Choroid plexus epithelial cell (primary cell): ENCODE results near the gene PPP6R3.

Experiments
- DNase-seq: peaks from one replicate; pipeline ENCODE4 v3.0.0-alpha.2; 2010; ENCODE audit warnings: low read depth
- H3K4me3 ChIP-seq: 2 replicates; pipeline ENCODE4 v1.5.1; 2011; ENCODE audit warnings: low read depth, mild to moderate bottlenecking, control low read depth, low read length, moderate library complexity
- CTCF ChIP-seq: conservative IDR thresholded peaks from 2 replicates; pipeline ENCODE4 v1.5.1; 2011; ENCODE audit warnings: low read depth, mild to moderate bottlenecking, control low read depth, inconsistent platforms, low read length, moderate library complexity

Gene PPP6R3

DNA sequence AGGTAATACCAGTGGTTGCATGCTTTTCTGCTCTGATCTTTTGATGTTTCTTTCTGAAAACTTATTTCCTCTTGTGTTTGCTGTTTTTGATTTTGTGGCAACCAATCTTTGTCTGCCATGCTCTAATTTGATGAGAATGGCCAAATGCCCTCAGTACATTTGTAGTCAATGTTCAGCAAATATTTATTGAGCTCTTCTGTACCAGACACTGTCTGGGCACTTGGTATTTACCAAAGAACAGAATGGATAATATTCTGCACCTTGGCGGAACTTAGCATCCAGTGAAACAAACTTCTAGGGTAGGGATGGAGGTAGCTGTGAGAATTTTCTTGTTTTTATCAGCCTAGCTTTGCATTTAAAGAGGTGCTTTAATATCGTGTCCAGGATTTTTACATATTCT lies 19.6 kb downstream of the PPP6R3 start:
- TF ChIP-seq CTCF: no peak
- H3K4me3 ChIP-seq: no peak overlapping the region
- DNase-seq: no peak

DNA sequence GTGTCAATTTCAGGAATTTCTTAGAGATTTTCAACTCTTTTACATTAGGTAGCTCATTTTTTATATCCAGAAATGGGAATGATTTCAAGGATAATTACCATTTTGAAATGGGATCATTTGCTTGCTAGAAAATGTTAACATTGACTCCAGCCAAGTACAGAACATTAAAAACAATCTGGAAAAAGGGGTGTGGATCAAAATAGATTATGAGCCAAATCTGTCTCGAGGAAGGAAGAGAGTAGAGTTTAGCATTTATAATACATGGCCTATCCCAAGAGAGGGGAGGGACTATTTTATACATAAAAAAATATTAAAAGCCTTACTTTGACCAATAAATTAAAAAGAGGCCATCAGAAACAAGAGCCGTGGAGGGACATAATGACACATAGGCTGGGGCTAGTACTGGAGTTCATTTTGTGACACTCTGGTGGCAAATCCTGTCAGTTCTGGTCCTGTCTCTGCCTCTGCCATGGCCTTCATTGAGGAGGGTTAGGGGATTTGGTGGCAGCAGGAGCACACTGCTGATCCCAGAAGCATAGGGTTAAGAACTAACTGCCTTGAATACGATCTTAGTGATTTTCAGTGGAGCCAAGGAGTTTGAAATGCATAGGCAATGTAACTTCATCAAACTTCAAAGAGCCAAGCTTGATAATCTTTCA lies 20.4 kb downstream of the PPP6R3 start:
- no peak for TF ChIP-seq CTCF
- DNase-seq: no peak

DNA sequence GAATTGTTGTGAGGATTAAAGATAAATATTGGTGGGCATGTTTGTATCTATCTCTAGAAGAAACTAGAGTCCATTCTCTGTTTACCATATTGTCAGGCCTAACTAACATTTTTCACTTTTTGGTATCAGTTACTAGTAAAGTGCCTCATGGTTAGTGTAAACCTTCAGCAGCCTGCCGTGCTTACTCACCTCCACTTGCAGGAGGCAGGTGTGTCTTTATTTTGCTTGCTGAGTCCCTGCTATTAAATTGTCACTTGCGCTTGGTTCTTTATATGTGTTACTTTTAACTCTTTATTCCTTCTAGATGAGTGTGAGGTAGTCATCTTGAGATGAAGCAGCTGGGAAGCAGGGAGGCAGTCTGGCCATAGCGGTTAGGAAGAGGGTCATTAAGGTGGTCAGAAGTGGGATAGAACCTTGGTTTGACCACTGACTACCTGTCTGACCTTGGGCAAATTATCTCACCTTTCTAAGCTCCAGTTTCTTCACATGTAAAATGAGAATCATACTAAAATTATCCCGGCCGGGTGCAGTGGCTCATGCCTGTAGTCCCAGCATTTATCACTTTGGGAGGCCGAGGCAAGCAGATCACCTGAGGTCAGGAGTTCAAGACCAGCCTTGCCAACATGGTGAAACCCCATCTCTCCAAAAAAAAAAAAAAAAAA lies 21.2 kb downstream of the PPP6R3 start:
- DNase-seq: no peak
- no peak for TF ChIP-seq CTCF
- no peak overlapping the region for H3K4me3 ChIP-seq

More for the DNA sequence above, 20.4 kb downstream of the PPP6R3 start:
- H3K4me3 ChIP-seq: no peak overlapping the region

DNA sequence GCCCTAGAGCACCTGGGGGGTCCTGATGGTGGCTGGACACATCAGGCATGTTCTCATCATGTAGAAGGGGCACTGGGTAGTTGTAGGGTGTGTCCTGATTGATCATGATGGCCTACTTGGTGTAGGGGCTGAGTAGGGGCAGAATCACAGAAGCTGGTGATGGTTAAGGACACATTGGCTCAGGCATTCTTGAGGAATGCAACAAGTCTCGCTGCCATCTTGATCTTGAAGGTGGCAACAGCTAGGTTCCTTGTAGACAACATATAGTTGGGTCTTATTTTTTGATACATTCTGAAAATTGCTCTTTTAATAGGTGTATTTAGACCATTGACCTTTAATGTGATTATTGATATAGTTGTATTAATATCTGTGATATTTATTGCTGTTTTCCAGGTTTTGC lies 28.1 kb downstream of the PPP6R3 start:
- no peak for DNase-seq
- TF ChIP-seq CTCF: no peak
- H3K4me3 ChIP-seq: no peak overlapping the region

- no peak for DNase-seq
- no peak overlapping the region for H3K4me3 ChIP-seq
- no peak for TF ChIP-seq CTCF
These were observed 34.7 kb downstream of the PPP6R3 start for GRCh38 chr11:68495220-68495729.

DNA sequence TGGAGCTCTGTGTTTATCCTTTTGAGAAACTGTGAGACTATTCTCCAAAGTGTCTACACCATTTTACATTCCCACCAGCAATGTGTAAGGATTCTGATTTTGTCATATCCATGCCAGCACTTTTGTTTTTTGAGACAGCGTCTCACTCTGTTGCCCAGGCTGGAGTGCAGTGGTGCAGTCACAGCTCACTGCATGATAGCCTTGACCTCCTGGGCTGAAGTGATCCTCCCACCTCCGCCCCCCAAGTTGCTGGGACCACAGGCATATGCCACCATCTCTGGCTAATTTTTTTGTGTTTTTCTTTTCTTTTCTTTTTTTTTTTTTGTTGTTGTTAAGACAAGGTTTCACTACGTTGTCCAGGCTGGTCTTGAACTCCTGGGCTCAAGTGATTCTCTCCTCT lies 35.3 kb downstream of the PPP6R3 start:
- no peak overlapping the region for H3K4me3 ChIP-seq
- no peak for TF ChIP-seq CTCF
- no peak for DNase-seq

- no peak for TF ChIP-seq CTCF
- DNase-seq: no peak
- no peak overlapping the region for H3K4me3 ChIP-seq
These were observed 37.2 kb downstream of the PPP6R3 start for GRCh38 chr11:68497761-68498160.
